ENCODE measurements around the gene CHST15. TPM values are rescaled to one million over a fixed set of nuclear protein-coding genes. Genes with fewer than 3 reads are reported as not detected.
A peak's percentile ranks its signal among the peaks of the same experiment; 100 is the strongest.
"Not testable (repeated sequence)": the region's sequence is repeated elsewhere in the genome, so short reads cannot be mapped to it uniquely, and the experiment has no call there.

Gene CHST15
- total RNA-seq, 2 experiments from 2014 or later, result 0.05 to 0.12 TPM

DNA sequence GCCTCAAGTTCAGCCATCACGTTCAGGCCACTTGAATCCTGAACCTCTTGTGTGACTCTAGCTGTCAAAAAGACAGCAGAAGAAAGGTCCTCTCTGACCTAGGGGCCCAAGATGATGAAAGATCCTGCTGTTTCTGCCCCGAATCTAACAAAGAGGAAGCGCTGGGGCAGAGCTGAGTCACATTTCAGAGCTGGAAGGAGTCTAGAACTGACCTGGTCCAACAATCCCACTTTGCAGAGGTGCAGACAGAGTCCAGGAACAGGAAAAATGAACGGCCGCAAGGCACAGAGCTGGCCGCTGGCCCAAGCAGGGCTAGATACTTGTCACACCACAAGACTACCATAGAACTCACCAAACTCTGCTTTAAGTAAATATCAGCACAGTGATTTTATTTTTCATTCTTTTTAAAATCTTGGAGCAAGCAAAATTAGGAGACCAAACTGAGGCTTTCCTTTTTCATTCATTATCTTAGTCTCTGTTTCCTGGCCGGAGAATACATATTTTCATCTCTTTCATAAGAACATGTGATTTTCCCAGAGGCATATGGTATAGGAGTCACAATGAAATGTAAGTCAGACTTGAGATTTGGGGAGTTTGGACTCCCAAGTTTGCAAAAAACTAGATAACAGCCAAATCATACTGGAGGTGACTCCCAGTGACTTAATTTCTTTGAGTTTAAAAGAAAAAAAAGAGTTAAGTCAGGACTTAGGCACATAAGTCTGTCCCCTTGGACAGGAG, 52.8 kb downstream of the CHST15 start:
- intact Hi-C loops (cut with micrococcal nuclease), result no loop called here
- POLR2A ChIA-PET, result no interaction called here

DNA sequence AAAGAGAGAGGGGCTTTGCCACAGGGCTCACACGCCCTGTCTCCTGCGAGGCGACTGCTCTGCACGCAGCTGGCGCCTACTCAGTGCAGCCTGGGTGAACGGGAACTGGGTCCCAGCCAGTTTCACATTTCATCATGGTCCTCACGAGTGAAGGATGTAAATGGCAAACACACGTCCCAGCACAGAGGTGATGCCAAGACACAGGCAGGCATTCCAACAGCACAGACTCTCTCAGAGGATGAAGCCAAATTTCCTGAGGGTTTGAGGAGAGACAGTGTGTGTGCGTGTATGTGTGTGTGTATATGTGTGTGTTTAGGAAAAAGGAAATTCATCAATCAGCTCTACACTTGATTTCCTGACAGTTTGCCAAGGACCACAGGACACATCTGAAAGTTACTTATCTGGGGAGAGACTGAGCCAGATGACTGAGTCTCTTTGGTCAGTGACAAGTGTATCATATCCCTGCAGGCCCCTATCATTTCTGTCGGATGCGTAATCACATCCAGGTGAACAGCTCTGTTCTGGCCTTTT, 53.9 kb downstream of the CHST15 start:
- intact Hi-C loops (cut with micrococcal nuclease), result no loop called here
- Mint-ChIP-seq H3K4me3 (no peak overlapping the region), H3K27ac (no peak overlapping the region), H3K9me3 (no peaks in the 10 kb centered on the region), H3K4me1 (ENCODE audit: low read depth) (peaks cover 5% of the 10 kb centered on the region), H3K27me3 (peaks cover 5% of the 10 kb centered on the region), H3K36me3 (no peaks in the 10 kb centered on the region)
- ChIA-PET POLR2A (no interaction called here), CTCF (no interaction called here)
- DNase-seq, result no peak

More for the DNA sequence above, 52.8 kb downstream of the CHST15 start:
- H3K27ac Mint-ChIP-seq, result no peak overlapping the region
- no peak overlapping the region for H3K4me3 Mint-ChIP-seq
- H3K4me1 Mint-ChIP-seq (ENCODE audit: low read depth), result peaks cover 3% of the 10 kb centered on the region
- peaks cover 5% of the 10 kb centered on the region for H3K27me3 Mint-ChIP-seq
- DNase-seq, result no peak
- H3K36me3 Mint-ChIP-seq, result no peaks in the 10 kb centered on the region
- H3K9me3 Mint-ChIP-seq, result no peaks in the 10 kb centered on the region
- CTCF ChIA-PET, result no interaction called here

DNA sequence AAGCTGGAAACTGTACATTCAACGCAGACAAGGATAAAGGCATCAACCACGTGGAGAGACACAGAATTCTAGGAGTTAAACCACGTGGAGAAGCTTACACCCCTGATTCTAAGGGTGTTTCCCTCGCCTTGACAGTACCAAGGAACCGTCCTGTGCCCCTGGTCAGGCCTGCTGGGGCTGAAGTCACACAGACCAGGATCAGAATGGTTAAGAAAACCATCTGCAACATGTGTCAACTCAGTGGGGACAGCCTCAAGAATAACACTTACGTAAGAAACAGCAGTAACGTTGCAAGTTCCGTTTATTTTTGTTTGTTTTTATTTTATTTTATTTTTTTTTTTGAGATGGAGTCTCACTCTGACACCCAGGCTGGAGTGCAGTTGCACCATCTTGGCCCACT, 55.6 kb downstream of the CHST15 start:
- no peak for DNase-seq
- Mint-ChIP-seq H3K9me3 (no peaks in the 10 kb centered on the region), H3K4me3 (no peak overlapping the region), H3K27ac (no peak overlapping the region), H3K4me1 (ENCODE audit: low read depth) (peaks cover 5% of the 10 kb centered on the region), H3K36me3 (no peaks in the 10 kb centered on the region), H3K27me3 (peaks cover 1% of the 10 kb centered on the region)
- POLR2A ChIA-PET, result no interaction called here
- CTCF ChIA-PET, result no interaction called here
- intact Hi-C loops (cut with micrococcal nuclease), result no loop called here

DNA sequence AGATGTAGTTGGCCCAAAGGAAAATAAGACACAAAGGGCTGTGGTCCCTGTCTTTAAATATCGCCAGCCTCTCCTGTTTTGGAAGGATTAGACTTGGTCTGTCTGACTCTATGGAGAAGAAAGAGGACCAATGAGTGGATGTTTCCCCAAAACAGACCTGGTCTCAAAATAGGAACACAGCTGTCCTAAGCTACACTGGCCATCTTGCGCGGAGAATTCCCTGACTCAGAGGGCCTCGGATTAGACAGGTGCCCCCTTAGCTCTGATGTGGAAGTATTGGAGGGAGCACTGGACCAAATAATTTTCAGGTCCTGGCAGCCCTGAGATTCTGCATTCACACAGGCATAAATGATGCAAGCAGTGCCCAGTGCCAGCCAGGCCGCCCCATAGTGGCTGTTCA, 56.1 kb downstream of the CHST15 start:
- no peak for DNase-seq
- intact Hi-C loops (cut with micrococcal nuclease), result no loop called here
- no peaks in the 10 kb centered on the region for H3K9me3 Mint-ChIP-seq
- ChIA-PET POLR2A (no interaction called here), CTCF (no interaction called here)
- H3K27me3 Mint-ChIP-seq, result peaks cover 1% of the 10 kb centered on the region
- H3K36me3 Mint-ChIP-seq, result no peaks in the 10 kb centered on the region
- no peak overlapping the region for H3K27ac Mint-ChIP-seq
- H3K4me3 Mint-ChIP-seq, result no peak overlapping the region
- H3K4me1 Mint-ChIP-seq (ENCODE audit: low read depth), result peaks cover 5% of the 10 kb centered on the region

DNA sequence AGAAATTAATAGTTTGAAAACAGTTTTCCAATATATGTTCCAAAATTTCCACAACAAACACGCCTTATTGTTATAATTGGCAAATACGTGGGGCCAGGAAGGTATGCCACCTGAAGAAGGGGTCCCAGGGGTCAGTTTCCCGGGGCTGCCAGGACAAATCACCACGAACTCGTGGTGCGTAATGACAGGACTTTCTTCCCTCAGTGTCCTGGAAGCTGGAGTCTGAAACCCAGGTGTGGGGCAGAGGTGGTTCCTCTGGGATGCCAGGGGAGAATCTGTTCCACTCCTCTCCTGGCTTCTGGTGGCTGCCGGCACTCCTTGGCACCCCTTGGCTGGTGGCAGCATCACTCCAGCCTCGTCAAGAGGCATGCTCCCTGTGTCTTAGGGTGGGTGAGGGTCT, 56.7 kb downstream of the CHST15 start:
- intact Hi-C loops (cut with micrococcal nuclease), result no loop called here
- Mint-ChIP-seq H3K27ac (no peak overlapping the region), H3K4me3 (no peak overlapping the region), H3K9me3 (no peaks in the 10 kb centered on the region), H3K27me3 (peaks cover 1% of the 10 kb centered on the region), H3K4me1 (ENCODE audit: low read depth) (peaks cover 5% of the 10 kb centered on the region), H3K36me3 (no peaks in the 10 kb centered on the region)
- ChIA-PET POLR2A (no interaction called here), CTCF (no interaction called here)
- no peak for DNase-seq

DNA sequence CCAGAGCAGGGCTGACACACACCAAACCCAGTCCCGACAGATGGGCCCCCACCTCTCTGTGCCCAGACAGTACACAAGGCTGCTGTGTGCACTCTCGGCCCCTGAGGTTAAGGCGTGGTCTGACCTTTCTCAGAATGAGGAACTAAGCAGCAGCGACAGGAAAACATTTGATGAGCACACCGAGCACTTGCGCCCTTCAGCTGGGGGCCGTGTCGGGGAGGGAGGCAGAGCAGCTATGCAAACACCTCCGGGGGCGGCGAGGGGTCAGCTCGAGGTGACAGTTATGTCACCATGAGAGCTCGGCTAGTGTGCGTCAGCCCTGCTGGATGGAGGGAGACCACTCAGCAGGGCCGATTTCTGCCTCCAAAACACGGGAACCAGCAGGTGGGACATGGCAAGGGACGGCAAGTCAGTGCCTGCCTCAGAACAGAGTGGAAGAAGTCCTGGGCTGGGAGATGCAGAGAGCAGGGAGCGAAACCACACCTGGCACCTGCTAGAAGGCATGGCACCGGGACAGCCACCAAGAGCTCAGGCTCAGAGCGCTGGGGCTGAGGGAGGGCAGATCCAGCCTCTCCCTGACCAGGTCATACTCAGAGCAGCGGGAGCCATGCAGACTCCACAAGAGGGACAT, 57.4 kb downstream of the CHST15 start:
- POLR2A ChIA-PET, result no interaction called here
- H3K36me3 Mint-ChIP-seq, result no peaks in the 10 kb centered on the region
- H3K4me3 Mint-ChIP-seq, result no peak overlapping the region
- H3K4me1 Mint-ChIP-seq (ENCODE audit: low read depth), result peaks cover 5% of the 10 kb centered on the region
- DNase-seq, result peak; percentile 42
- intact Hi-C loops (cut with micrococcal nuclease), result no loop called here
- CTCF ChIA-PET, result interaction anchor here (1.0 kb wide), 1 partner anchor 353 kb away, joined by 3 read pairs; no protein-coding TSS in a partner anchor
- no peaks in the 10 kb centered on the region for H3K9me3 Mint-ChIP-seq
- peaks cover 1% of the 10 kb centered on the region for H3K27me3 Mint-ChIP-seq
- no peak overlapping the region for H3K27ac Mint-ChIP-seq

DNA sequence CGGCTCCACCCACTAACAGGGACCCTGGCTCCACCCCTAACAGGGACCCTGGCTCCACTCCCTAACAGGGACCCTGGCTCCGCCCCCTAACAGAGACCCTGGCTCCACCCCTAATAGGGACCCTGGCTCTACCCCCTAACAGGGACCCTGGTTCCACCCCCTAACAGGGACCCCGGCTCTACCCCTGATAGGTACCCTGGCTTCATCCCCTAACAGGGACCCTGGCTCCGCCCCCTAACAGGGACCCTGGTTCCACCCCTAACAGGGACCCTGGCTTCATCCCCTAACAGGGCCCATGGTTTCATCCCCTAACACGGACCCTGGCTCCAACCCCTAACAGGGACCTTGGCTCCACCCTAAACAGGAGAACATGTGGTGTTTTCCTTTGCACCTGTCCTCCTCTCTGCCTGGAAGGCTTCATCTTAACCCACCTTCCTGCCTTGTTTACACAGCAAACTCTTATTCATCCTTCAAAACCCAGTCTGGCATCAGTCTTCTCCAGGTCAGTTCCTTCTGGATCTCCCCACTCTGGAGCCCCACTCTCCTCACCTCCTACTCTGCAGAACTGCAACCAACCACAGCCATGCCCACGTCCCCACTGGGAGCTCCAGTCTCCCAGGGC, 58.0 kb downstream of the CHST15 start:
- peaks cover 5% of the 10 kb centered on the region for H3K4me1 Mint-ChIP-seq (ENCODE audit: low read depth)
- H3K36me3 Mint-ChIP-seq, result no peaks in the 10 kb centered on the region
- H3K9me3 Mint-ChIP-seq, result no peaks in the 10 kb centered on the region
- no peak overlapping the region for H3K27ac Mint-ChIP-seq
- peaks cover 1% of the 10 kb centered on the region for H3K27me3 Mint-ChIP-seq
- intact Hi-C loops (cut with micrococcal nuclease), result no loop called here
- POLR2A ChIA-PET, result no interaction called here
- CTCF ChIA-PET, result interaction anchor here (1.0 kb wide), 1 partner anchor 354 kb away, joined by 3 read pairs; no protein-coding TSS in a partner anchor
- DNase-seq, result no peak
- no peak overlapping the region for H3K4me3 Mint-ChIP-seq

DNA sequence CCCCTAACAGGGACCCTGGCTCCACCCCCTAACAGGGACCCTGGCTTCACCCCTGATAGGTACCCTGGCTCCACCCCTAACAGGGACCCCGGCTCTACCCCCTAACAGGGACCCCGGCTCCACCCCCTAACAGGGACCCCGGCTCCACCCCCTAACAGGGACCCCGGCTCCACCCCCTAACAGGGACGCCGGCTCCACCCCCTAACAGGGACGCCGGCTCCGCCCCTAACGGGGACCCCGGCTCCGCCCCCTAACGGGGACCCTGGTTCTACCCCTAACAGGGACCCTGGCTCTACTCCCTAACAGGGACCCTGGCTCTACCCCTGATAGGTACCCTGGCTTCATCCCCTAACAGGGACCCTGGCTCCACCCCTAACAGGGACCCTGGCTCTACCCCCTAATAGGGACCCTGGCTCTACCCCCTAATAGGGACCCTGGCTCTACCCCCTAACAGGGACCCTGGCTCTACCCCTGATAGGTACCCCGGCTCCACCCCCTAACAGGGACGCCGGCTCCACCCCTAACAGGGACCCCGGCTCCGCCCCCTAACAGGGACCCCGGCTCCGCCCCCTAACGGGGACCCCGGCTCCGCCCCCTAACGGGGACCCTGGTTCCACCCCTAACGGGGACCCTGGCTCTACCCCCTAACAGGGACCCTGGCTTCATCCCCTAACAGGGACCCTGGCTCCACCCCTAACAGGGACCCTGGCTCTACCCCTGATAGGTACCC, 58.7 kb downstream of the CHST15 start:
- H3K4me3 Mint-ChIP-seq; POLR2A ChIA-PET; H3K4me1 Mint-ChIP-seq (ENCODE audit: low read depth); H3K27ac Mint-ChIP-seq; intact Hi-C loops (cut with micrococcal nuclease); DNase-seq; CTCF ChIA-PET; H3K27me3 Mint-ChIP-seq; H3K36me3 Mint-ChIP-seq; H3K9me3 Mint-ChIP-seq: not testable (repeated sequence)

DNA sequence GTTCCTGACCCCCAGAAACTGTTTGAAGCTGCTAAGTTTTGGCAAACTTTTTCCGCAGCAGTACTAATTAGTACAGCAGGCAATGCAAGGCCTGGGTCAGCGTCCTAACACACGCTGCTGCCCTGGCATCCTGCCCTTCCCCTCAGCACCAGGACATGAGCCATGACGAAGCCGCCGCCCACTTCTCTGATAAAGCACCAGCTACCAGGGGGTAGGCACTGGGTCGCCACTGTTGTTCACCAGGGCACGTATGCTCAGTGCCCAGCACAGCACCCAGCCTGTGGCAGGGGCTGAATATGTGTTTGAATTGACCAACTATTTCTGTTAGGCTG, 59.5 kb downstream of the CHST15 start:
- no peak overlapping the region for H3K4me3 Mint-ChIP-seq
- POLR2A ChIA-PET, result no interaction called here
- intact Hi-C loops (cut with micrococcal nuclease), result no loop called here
- no peaks in the 10 kb centered on the region for H3K36me3 Mint-ChIP-seq
- no peak overlapping the region for H3K27ac Mint-ChIP-seq
- no peak for DNase-seq
- peaks cover 1% of the 10 kb centered on the region for H3K27me3 Mint-ChIP-seq
- peaks cover 5% of the 10 kb centered on the region for H3K4me1 Mint-ChIP-seq (ENCODE audit: low read depth)
- H3K9me3 Mint-ChIP-seq, result no peaks in the 10 kb centered on the region
- CTCF ChIA-PET, result interaction anchor here (0.9 kb wide), 1 partner anchor 39 kb away, joined by 3 read pairs; no protein-coding TSS in a partner anchor

DNA sequence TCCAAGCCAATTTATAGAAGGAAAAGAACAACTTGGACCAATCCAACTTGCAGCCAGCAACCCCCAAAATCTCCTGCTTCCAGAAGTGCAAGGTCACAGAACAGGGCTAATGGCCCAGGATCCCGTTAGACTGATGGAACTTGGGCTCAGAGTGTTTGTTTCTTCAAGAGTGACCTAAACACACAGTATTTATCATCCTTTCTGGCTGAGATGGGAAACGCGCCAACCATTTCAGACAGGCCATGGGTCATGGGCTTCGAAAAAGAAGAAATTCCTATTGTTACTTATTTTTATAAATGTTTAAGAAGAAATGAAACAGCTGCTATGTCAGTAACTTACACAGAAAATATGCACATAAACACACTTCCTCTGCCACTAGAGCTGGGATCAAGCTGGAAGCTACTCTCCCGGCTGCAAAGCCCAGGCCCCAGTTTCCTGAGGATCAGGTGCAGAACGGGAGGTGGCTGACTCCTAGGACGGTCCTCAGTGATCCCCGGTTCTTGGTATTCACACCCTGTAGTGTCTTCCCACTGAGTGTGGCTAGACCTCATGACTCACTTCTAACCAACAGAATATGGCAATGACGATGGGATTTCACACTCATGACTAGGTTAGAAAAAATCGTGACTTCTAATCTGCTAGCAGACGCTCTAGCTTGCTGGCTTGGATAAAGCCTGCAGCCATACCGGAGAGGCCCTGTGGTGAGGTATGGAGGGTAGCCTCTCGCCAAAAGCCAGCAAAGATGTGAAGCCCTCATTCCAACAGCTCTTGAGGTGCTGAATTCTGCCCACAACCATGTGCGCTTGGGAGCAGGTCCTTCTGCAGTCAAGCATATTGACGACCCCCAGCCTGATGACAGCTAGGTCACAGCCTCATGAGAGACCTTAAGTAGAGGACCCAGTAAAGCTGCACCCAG, 60.2 kb downstream of the CHST15 start:
- Mint-ChIP-seq H3K4me3 (no peak overlapping the region), H3K36me3 (no peaks in the 10 kb centered on the region), H3K27ac (no peak overlapping the region), H3K9me3 (no peaks in the 10 kb centered on the region), H3K27me3 (peaks cover 1% of the 10 kb centered on the region), H3K4me1 (ENCODE audit: low read depth) (peaks cover 5% of the 10 kb centered on the region)
- POLR2A ChIA-PET, result no interaction called here
- DNase-seq, result no peak
- intact Hi-C loops (cut with micrococcal nuclease), result no loop called here
- CTCF ChIA-PET, result interaction anchor here (0.9 kb wide), 1 partner anchor 39 kb away, joined by 3 read pairs; no protein-coding TSS in a partner anchor

DNA sequence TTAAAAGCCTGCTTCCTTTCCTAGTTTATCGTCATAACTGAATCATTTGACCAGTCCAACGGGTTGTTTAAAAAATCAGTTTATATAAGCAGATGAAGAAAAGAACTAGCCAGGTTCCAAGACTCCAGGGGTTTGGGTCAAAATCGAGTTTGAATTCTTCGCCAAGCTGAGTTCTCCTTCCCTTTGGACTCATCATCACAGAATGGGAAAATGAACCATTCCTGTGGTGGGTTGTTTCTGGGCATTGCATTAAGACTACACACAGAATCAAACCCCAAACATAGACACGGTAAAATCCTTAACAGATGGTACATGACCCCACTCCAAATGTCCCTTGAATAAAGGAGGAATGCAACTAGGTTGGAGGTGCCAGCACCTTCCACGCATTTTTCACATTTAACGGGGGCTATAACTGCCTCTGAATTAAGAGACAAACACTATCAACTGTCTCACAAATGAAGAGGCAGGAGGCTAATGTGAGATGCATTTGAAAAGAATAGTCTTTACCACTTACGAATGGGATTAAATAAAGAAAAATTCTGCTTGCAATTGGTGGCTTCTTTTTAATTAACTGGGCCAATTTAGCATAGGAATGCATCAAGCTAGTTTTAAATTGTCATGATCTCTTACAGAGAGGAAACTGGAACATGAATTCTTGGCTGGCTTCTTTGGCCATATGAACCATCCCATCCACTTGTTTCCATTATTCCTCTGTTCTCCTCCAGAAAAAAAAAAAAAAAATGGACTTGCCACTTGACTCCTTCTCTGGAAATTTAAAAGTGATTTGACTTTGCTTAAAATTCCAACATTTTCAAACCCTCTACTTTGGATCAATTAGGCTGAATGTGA, 61.1 kb downstream of the CHST15 start:
- no peaks in the 10 kb centered on the region for H3K9me3 Mint-ChIP-seq
- no peak overlapping the region for H3K27ac Mint-ChIP-seq
- H3K27me3 Mint-ChIP-seq, result peaks cover 1% of the 10 kb centered on the region
- no peaks in the 10 kb centered on the region for H3K36me3 Mint-ChIP-seq
- DNase-seq, result no peak
- ChIA-PET POLR2A (no interaction called here), CTCF (no interaction called here)
- peaks cover 5% of the 10 kb centered on the region for H3K4me1 Mint-ChIP-seq (ENCODE audit: low read depth)
- no peak overlapping the region for H3K4me3 Mint-ChIP-seq
- intact Hi-C loops (cut with micrococcal nuclease), result no loop called here
